ENCODE measurements around the gene FAM219A. TPM values are rescaled to one million over a fixed set of nuclear protein-coding genes. Genes with fewer than 3 reads are reported as not detected.

The FAM219A gene
- total and polyA plus RNA-seq, 2 donors (not counting 1 experiment from before 2014, with no cell fraction given) = 5.3 to 7.3 TPM

DNA sequence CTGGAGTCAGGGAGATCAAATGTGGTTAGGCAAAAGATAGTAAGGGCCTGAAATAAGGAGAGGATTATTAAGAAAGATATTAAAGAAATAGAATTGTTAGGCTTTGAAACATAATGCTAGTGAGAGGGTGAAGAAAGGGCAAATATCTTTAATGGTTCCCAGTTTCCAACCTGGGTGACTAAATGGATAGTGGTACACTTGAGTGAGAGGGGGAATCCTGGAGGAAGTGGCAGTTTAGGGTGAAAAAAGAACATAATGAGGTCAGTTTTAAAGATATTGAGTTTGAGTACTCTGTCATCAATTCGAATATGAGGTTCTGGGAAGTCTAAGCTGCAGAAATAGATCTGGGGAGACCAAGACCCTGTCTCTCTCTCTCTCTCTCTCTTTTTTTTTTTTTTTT is 19.2 kb upstream of the FAM219A start:
- no peaks in the 10 kb centered on the region for H3K9me3 ChIP-seq (ENCODE audit: control insufficient read depth, insufficient read depth, low read depth, low read length)
- no peak overlapping the region for H2AFZ ChIP-seq (ENCODE audit: low read length)
- no peak overlapping the region for H3K4me2 ChIP-seq (ENCODE audit: extremely low read depth, insufficient read depth, low read length)
- TF ChIP-seq, protein P1, sequence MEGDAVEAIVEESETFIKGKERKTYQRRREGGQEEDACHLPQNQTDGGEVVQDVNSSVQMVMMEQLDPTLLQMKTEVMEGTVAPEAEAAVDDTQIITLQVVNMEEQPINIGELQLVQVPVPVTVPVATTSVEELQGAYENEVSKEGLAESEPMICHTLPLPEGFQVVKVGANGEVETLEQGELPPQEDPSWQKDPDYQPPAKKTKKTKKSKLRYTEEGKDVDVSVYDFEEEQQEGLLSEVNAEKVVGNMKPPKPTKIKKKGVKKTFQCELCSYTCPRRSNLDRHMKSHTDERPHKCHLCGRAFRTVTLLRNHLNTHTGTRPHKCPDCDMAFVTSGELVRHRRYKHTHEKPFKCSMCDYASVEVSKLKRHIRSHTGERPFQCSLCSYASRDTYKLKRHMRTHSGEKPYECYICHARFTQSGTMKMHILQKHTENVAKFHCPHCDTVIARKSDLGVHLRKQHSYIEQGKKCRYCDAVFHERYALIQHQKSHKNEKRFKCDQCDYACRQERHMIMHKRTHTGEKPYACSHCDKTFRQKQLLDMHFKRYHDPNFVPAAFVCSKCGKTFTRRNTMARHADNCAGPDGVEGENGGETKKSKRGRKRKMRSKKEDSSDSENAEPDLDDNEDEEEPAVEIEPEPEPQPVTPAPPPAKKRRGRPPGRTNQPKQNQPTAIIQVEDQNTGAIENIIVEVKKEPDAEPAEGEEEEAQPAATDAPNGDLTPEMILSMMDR (conservative IDR thresholded peaks at IDR 0.05 in 1 of 2, IDR thresholded peaks at IDR 0.05 in 1 of 2; ENCODE audit: low read depth in 1 of 2, low read length in 2 of 2) = no peak
- TF ChIP-seq EZH2 (IDR thresholded peaks at IDR 0.05; ENCODE audit: low read length, missing control alignments) = no peak
- no peaks in the 10 kb centered on the region for H3K36me3 ChIP-seq (ENCODE audit: control insufficient read depth, insufficient read depth, low read length)
- H3K4me1 ChIP-seq (ENCODE audit: control insufficient read depth, extremely low read depth, insufficient read depth, low read length) = no peaks in the 10 kb centered on the region
- H3K79me2 ChIP-seq (ENCODE audit: control insufficient read depth, insufficient read depth, low read length) = no peaks in the 10 kb centered on the region
- H3K9ac ChIP-seq (ENCODE audit: insufficient read depth, low read length) = no peak overlapping the region
- H3K27me3 ChIP-seq (ENCODE audit: control insufficient read depth, insufficient read depth, low read length) = peaks cover 2% of the 10 kb centered on the region
- no peak overlapping the region for H3K27ac ChIP-seq (ENCODE audit: insufficient read depth, low read length)
- no peaks in the 10 kb centered on the region for H4K20me1 ChIP-seq (ENCODE audit: control insufficient read depth, extremely low read depth, insufficient read depth, low read length)
- no peak overlapping the region for H3K4me3 ChIP-seq (replicated peaks in 1 of 4; ENCODE audit: control extremely low read depth in 1 of 4, insufficient read depth in 1 of 4, low read depth in 3 of 4, low read length in 4 of 4)
- DNase-seq (ENCODE audit: low read depth in 2 of 2) = no peak

DNA sequence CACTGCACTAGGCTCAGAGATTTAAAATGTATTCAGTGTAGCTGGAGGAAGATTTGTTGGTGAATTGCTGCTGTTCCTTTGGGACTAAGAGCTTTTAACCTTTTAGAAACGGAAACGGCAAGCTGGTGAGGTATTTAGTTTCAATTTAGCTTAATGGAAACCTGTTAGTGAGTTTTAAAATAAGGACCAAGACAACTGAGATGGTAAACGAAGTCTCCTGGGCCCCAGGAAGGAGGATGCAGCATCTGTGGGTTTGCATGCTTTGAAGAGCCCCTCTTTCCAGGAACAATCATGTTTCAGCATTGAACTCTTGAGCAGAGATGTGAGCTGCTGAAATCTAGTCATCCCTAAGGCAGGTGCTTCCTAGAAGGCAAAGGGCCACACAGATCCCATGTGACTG is 16.7 kb upstream of the FAM219A start:
- no peak for TF ChIP-seq EZH2 (IDR thresholded peaks at IDR 0.05; ENCODE audit: low read length, missing control alignments)
- Histone ChIP-seq H3K4me1 (ENCODE audit: control insufficient read depth, extremely low read depth, insufficient read depth, low read length) (no peaks in the 10 kb centered on the region), H2AFZ (ENCODE audit: low read length) (no peak overlapping the region), H3K9me3 (ENCODE audit: control insufficient read depth, insufficient read depth, low read depth, low read length) (no peaks in the 10 kb centered on the region), H3K27ac (ENCODE audit: insufficient read depth, low read length) (no peak overlapping the region), H3K27me3 (ENCODE audit: control insufficient read depth, insufficient read depth, low read length) (peaks cover 2% of the 10 kb centered on the region), H3K4me2 (ENCODE audit: extremely low read depth, insufficient read depth, low read length) (no peak overlapping the region), H3K4me3 (replicated peaks in 1 of 4; ENCODE audit: control extremely low read depth in 1 of 4, insufficient read depth in 1 of 4, low read depth in 3 of 4, low read length in 4 of 4) (no peak overlapping the region), H4K20me1 (ENCODE audit: control insufficient read depth, extremely low read depth, insufficient read depth, low read length) (no peaks in the 10 kb centered on the region), H3K36me3 (ENCODE audit: control insufficient read depth, insufficient read depth, low read length) (no peaks in the 10 kb centered on the region), H3K79me2 (ENCODE audit: control insufficient read depth, insufficient read depth, low read length) (no peaks in the 10 kb centered on the region), H3K9ac (ENCODE audit: insufficient read depth, low read length) (no peak overlapping the region)
- DNase-seq (ENCODE audit: low read depth in 2 of 2) = no peak

DNA sequence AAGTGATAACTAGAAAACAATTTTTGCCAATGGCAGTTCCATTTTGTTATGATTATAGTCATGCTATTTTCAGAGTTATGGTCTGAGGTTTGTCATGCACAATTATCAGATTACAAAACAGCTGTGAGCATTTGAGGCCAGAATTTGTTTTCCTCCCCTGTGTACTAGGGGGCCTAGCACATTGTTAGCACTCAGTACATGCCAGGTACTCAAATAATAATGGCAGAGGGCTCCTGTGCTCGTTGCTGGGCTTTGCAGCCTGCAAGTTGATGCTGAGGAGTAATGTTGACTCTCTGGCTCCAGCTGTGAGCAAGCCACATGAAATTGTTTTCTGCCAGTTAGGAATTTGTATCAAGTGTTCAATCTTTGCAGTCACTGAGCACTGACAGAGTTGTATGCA is 7.1 kb upstream of the FAM219A start:
- no peaks in the 10 kb centered on the region for H3K36me3 ChIP-seq (ENCODE audit: control insufficient read depth, insufficient read depth, low read length)
- H3K9me3 ChIP-seq (ENCODE audit: control insufficient read depth, insufficient read depth, low read depth, low read length) = no peaks in the 10 kb centered on the region
- H3K4me1 ChIP-seq (ENCODE audit: control insufficient read depth, extremely low read depth, insufficient read depth, low read length) = no peaks in the 10 kb centered on the region
- DNase-seq (ENCODE audit: low read depth in 2 of 2) = no peak
- no peak overlapping the region for H3K9ac ChIP-seq (ENCODE audit: insufficient read depth, low read length)
- no peaks in the 10 kb centered on the region for H4K20me1 ChIP-seq (ENCODE audit: control insufficient read depth, extremely low read depth, insufficient read depth, low read length)
- no peak for TF ChIP-seq EZH2 (IDR thresholded peaks at IDR 0.05; ENCODE audit: low read length, missing control alignments)
- TF ChIP-seq, protein P1 (conservative IDR thresholded peaks at IDR 0.05 in 1 of 2, IDR thresholded peaks at IDR 0.05 in 1 of 2; ENCODE audit: low read depth in 1 of 2, low read length in 2 of 2) = no peak
- H3K27me3 ChIP-seq (ENCODE audit: control insufficient read depth, insufficient read depth, low read length) = peaks cover 12% of the 10 kb centered on the region
- no peak overlapping the region for H2AFZ ChIP-seq (ENCODE audit: low read length)
- H3K27ac ChIP-seq (ENCODE audit: insufficient read depth, low read length) = no peak overlapping the region
- no peaks in the 10 kb centered on the region for H3K79me2 ChIP-seq (ENCODE audit: control insufficient read depth, insufficient read depth, low read length)
- H3K4me2 ChIP-seq (ENCODE audit: extremely low read depth, insufficient read depth, low read length) = no peak overlapping the region
- no peak overlapping the region for H3K4me3 ChIP-seq (replicated peaks in 1 of 4; ENCODE audit: control extremely low read depth in 1 of 4, insufficient read depth in 1 of 4, low read depth in 3 of 4, low read length in 4 of 4)

All from fibroblast of lung (primary cell).